CD4-positive, alpha-beta T cell treated with Interleukin-15 for 4 hours (primary cell): ENCODE results near the gene CELA1.

Experiments
- DNase-seq: peaks from one replicate; pipeline ENCODE4 v3.0.0-alpha.2; 2020; ENCODE audit warnings: low spot score

CELA1 gene

DNA sequence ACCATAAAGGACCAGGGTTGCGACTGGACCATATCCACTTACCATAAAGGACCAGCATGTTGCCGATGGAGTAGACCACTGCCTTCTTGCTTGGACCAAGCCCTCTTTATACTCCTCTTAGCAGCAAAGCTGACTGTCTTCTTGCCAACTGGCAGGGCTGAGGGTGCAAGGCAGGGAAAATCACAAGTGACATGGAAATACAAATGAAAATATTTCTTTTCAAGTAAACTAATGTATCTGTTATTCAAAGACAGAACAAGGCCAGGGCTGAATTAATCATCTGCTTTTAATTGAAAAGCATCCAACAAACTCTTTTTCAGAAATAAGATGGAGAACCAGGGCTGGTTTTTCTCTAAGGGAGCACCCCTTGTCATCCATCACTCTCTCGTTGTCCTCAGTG lies at the start of gene CELA1:
TSS of gene CELA1 (minus strand) at position 99 of the 400 bp plus-strand sequence. CDS start at position 58, 41 bp downstream.
- DNase-seq, result no peak

- peak; percentile 25 for DNase-seq
Measured at GRCh38 chr12:51395283-51396230, 49.1 kb upstream of the CELA1 start.

DNA sequence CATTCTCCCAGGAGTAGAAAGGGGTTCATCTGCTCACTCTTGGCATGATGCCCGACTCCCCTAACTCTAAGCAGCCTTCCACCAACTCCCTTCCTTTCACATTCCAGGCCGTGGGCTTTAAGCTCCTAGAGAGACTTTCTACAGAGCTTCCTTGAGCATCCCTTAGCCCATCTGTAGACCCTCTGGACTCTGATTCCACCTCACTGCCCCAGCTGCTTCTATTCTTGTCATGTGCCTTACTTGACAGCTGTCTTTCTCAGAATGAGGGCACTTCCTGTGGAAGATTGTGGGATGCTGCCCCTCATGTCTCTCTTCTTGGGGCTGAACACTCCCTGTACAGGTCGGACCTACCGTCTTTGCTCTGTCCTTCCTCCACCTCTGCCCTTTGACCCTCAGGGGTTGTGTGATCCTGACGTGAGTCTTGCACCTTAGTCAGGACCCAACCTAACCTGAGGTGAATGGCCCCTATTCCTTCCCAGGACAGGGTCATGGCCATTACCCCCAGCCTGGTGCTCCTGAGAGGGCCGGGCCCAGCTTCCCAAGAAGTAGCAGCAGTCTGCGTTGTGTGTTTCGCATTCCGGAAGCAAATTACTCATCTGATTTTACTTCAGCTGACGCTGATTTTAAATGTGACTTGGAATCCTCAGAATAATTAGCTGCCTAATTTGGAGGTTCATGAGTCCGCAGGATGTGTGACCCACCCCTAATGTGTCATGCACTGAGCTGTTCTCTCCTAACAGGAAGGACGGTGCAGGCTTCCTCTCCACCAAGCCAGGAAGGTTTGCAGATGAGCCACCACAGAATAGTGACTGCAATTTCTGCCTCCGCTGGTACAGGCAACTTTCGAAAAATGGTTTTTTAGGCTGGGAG lies 47.4 kb upstream of the CELA1 start:
- DNase-seq, result peak; percentile 82

DNA sequence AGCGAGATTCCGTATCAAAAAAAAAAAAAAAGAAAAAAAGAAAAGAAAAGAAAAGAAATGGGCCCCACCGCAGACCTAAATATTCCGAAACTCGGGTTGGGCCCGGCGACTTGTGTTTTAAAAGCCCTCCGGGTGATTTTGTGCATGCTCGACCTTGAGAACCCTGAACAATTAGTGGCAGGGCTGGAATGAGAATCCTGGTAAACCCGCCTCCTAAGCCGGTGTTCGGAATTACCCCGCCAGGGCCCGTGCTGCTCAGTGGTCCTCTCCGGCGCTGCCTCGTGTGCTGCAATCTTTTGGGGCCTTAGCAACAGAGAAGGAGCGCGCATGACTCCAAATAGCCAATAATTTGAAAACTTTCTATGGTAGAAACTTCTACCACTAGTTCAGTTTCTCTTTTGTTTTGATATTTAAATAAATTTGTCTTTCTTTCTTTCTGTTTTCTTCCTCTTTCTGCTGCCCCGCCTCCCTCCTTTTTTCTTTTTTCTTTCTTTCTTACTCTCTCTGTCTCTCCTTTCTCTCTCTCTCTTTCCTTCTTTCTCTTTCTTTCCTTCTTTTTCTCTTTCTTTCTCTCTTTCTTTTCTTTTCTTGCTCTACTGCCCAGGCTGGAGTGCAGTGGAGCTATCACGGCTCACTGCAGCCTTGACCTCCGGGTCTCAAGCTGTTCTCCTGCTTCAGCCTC lies 46.2 kb upstream of the CELA1 start:
- no peak for DNase-seq

DNA sequence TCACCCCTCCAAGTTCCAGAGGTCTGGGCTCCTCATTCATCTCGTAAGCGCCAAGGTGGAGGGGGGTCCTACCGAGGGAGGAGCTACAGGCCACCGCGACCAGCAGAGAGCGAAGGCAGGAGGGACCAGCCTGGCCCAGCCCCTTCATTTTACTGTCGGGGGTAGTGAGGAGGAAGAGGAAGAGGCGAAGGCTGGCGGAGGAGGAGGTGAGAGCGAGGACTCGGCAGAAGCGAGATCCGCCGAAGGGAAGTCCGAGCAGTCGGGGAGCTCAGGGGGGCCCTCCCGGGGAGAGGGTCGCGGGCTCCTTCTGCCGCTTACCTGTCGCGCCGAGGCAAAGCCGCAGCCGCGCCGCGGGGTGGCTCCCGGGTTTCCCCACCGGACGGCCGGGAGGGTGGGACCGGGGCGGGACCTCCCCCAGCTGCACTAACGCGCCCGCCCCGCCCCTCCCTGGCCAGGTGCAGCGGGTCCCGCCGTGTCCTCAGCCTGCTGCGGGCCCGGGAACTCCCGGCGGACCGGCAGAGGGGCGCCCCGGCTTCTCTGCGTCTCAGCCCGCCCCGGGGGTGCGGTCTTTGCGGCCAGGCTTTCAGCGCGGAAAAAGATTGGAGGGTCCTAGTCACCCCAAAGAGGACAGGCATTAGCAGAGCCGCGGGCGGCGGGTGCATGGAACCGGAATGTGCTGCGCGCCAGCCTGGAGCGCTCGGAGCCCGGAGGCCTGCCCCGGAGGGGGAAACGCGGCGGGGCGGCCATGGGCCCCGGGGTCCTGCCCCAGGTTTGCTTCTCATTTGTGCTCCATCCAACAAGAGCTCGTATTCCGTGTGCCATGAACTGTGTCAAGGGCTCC lies 45.0 kb upstream of the CELA1 start, which contains the start of gene GALNT6:
TSS of gene GALNT6 (minus strand) at position 124 of the 841 bp plus-strand sequence. CDS start 11,625 bp downstream, outside the sequence.
- peak; percentile 66 for DNase-seq

GRCh38 chr12:51390891-51391282 lies 44.4 kb upstream of the CELA1 start:
- no peak for DNase-seq

DNA sequence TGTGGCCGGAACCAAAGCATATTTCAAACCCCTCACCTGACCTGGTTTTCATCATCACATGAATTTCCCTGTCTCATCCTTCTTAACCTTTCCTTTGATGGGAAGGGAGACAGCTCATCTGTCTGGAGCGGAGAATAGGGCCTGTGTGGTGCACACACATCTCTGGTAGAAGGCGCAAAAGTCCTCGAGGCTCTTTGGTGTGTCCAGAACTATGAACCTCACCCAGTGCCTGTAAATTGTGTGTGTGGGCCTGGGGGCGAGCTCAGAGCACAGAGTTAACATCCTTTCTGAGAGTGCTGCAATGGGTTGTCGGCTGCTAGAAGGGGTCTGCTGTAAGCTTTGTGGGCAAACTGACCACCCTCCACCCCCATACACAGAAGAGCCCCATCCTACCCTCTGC lies 44.0 kb upstream of the CELA1 start:
- DNase-seq, result no peak

GRCh38 chr12:51389302-51389999 lies 43.0 kb upstream of the CELA1 start:
- peak; percentile 54 for DNase-seq

DNA sequence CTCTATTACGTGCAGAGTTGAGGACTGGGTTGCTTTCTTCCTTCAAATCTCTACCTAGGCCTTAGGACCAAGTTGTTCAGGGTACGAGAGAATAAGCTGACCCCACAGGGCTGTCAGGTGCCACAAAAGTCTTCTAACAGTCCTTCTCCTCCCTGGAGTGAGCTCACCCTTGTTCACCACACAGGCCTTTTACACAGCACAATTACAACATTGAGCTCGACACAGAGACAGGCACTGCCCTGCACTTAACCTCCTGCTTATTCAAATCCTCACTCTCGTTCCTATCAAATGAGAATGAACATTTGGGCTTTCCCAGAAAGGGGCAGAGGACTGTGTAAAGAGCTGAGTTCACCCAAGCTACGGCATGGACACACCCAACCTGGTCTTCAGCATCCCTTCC lies 42.4 kb upstream of the CELA1 start:
- no peak for DNase-seq

DNA sequence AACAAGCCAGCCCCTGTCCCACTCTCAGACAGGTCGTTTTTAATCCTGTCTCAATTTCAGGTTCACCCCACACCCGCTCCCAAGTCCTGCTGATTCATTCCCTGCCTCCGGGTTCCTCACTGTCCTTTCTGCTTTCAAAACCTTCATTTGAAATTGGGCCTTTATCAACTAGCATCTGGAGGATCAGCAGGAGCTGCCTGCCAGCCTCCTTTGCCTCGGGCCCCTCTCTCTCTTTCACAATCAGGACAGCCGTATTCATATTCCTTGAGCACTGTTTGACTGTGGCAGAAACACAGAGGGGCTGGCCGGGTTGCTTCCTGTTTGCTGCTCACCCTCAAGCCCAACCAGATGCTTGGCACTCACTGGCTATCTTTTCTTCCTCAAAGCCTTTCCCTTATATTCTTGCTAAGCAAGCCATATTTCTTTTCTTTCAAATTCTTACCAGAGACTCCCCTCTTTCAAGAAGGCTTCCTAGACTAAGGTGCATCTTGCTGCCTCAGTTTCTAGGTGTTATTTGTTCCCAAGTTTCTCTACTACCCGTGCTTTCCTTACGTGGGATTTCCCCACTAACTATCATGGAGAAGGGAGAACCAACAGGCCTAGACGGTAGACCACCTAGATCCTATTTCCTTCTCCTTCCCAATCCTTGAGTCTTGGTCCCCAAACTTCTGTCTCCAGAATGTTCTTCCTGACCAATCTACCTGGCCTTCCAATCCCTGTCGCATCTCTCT lies 41.8 kb upstream of the CELA1 start:
- no peak for DNase-seq

DNA sequence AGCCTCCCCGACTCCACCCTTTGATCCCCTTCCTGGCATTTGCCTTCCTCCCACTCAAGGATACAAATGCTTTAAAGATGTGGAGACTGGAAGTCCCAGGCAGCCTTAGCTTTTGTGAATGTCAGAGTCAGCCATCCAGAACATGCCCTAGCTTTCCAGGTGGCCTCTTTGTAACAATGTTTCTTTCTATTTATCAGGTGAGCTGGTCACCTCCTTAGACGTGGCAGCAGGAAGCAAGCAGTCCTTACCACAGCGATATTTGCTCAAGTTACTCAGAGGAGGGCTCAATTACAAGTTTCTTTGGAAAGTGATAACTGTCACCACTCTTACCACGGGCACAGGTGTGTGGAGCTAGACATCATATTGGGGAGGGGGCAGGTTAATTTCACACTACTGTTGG lies 39.9 kb upstream of the CELA1 start:
- no peak for DNase-seq

- DNase-seq, result no peak
Measured at GRCh38 chr12:51383269-51383905, 36.9 kb upstream of the CELA1 start.

DNA sequence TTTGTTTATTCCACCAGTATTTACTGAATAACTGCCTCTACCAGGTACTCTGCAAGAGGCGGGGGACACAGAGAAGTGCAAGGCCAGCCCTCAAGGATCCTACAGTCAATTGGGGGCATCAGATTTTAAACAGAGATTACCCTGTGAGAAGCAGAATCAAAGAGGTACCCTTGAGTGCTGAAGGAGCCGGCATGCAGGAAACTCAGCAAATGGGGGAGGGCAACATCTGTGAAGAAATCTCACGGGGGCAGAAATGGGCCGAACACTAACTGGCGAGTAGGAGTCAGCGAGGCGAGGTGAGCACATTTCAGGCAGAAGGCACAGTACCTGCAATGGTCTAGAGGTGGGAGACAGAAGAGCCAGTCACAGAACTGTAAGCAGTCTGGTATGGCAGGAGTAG lies 35.7 kb upstream of the CELA1 start:
- no peak for DNase-seq

DNA sequence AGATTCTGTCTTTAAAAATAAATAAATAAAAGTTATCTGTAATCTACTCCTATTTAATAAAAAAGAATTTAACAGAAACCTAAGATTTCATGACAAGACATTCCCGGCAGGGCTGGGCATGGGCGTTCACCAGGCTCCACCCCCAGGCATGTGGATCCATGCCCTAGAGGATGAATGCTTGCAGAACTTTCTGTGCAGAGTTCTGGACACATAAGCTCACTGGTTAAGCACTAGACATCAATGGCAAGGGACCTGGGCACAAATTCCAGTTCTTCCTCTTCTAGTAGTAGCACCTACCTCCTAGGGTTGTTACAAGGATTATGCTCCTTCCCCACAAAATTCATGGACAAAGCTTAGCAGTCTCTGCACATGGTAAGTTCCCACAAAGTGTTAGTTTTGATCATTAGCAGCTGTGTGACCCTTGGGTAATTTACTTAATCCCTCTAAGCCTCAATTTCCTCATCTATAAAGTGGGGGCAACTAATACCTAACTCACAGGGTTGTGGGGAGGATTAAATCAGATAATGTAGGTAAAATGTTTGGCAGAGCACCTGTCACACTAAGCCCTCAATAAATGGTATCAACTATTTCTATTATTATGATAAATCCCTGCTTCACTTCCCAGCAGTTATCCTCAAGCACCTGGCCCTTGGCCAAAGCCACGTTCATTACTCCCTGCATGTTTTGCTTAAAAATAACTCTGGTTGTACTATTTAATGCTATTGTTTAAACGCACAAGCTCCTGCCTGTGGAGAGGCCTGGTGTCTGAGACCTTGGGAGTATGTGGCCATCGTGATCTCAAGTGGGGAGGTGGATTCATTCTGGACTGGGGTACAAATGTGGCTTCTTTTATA lies 35.0 kb upstream of the CELA1 start:
- DNase-seq, result no peak

DNA sequence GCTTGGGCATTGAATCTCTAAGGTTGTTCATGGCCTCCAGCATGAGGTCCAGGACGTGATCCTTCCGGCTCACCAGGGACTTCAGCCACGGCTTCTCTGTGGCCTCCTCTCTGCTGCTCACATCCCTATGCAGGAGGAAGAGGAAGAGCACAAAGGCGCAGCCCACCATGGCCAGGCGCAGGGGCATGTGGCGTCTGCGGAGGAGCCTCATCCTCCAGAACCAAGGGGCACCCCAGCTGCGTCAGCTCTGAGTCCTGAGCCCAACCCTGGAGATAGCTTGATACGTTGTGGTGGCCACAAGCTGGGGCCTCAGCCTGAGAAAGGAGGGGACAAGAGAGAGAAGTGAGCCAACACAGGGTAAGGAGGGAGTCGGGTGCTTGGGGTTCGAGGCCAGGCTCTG lies 33.1 kb upstream of the CELA1 start:
- DNase-seq, result no peak

GRCh38 chr12:51378749-51379148 lies 32.3 kb upstream of the CELA1 start:
- no peak for DNase-seq

DNA sequence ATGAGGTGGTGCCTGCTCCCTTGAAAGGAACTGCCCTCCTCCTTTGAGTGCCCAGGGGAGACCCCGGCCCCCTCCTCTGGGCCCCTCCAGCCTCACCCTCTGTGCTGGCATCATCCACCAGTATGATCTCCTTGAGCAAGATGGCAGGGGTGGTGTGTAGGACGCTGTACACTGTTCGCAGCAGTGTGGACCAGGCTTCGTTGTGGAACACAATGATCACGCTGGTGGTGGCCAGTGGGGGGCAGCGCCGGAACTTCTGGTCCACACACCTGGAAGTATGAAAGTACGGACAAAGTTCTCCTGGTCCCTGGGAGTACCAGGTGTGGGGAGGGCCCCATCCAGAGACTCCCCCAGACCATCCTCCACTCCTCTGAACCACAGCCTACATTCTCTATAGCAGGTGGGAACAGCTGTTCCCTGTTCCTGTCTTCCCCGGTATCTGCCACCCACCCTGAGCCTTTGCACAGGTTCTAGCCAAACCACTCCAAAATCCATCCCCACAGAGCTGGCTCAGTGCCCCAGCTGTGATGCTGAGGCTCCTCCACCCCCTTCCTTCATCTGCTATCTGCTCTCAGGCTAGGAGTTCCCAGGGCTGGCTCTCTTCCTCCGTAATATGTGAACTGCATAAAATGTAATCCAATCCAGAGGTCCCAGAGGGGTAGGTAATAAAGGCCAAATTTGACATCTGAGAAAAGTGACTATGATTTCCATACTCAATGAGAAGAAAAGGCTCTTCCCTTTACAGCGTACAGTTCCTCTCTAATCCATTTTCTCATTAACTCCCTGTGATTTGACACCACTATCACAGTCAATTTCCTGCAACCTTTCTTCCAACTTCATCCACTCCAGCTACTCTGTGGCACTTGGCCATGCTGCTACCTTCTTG lies 30.9 kb upstream of the CELA1 start:
- no peak for DNase-seq
